GM12878 (cell line): Measurements from ENCODE around the gene FAM222B. TPM values are rescaled to one million over a fixed set of nuclear protein-coding genes. Genes with fewer than 3 reads are reported as not detected.

Experiments used
- ATAC-seq: fragments of 200-7000 bp; cut with Tn5 transposase; 3 replicates; pipeline ENCODE4 v1.9.1; 2020; ENCODE audit warnings: mild to moderate bottlenecking, moderate library complexity
- BruUV-seq: library from RNA; stranded (reverse); fragments of 400-500 nt; replicated peaks from 2 replicates; lab custom pipeline; 2021; lab: Mats Ljungman, UMichigan
- CTCF ChIA-PET: fragments of 300-600 bp; sonication (Branson Sonifier 250); formaldehyde crosslinking; extraction: SDS; loops from one replicate; lab custom pipeline; 2021; ENCODE audit warnings: inconsistent platforms; lab: Yijun Ruan, JAX
- POLR2A ChIA-PET: fragments of 350-600 bp; formaldehyde crosslinking; extraction: SDS; loops from one replicate; lab custom pipeline; 2021; ENCODE audit warnings: inconsistent platforms; lab: Charles Lee
- RAD21 ChIA-PET: fragments of 300-600 bp; sonication (Branson Sonifier 250); formaldehyde crosslinking; loops from one replicate; lab custom pipeline; 2023; ENCODE audit warnings: antibody characterized with exemption; ENCODE audit not compliant: unreplicated experiment; lab: Charles Lee
- SMC1A ChIA-PET: fragments of 300-600 bp; sonication (Branson Sonifier 250); formaldehyde crosslinking; loops from one replicate; lab custom pipeline; 2023; ENCODE audit not compliant: unreplicated experiment, uncharacterized antibody; lab: Charles Lee
- DNase-seq: peaks from one replicate; pipeline ENCODE4 v3.0.0-alpha.2; 2011; ENCODE audit warnings: low read depth, low spot score
- FAIRE-seq: peaks from 3 replicates; lab custom pipeline; 2011; peaks lifted over from hg19 to GRCh38; lab: Jason Lieb, UNC
- H2AFZ ChIP-seq: 2 replicates; pipeline ENCODE4 v1.6.0; 2011; ENCODE audit warnings: low read depth, low read length, control low read depth; ENCODE audit not compliant: control insufficient read depth
- H3K27ac ChIP-seq: 2 replicates; pipeline ENCODE4 v1.5.1; 2011; ENCODE audit warnings: control low read depth; ENCODE audit not compliant: control insufficient read depth, insufficient read depth
- H3K27me3 ChIP-seq, 2 experiments: replicated peaks in 1 of 2; 2 replicates each; pipeline versions ENCODE4 v1.6.0 to v1.6.1; 2011; ENCODE audit warnings: low read length in 1 of 2; ENCODE audit not compliant: control insufficient read depth in 2 of 2, insufficient read depth in 2 of 2
- H3K36me3 ChIP-seq, 2 experiments: 2 replicates each; pipeline ENCODE4 v1.5.1; 2011; ENCODE audit warnings: low read length in 1 of 2; ENCODE audit not compliant: control insufficient read depth in 2 of 2, insufficient read depth in 2 of 2
- H3K4me1 ChIP-seq: 2 replicates; pipeline ENCODE4 v1.6.1; 2011; ENCODE audit warnings: mild to moderate bottlenecking, low read length, moderate library complexity, mixed read lengths; ENCODE audit not compliant: control insufficient read depth, insufficient read depth
- H3K4me2 ChIP-seq: 2 replicates; pipeline ENCODE4 v1.6.0; 2011; ENCODE audit warnings: control low read depth; ENCODE audit not compliant: control insufficient read depth, insufficient read depth
- H3K4me3 ChIP-seq: fragments of 200-600 bp; sonication (generic); 2 replicates; pipeline ENCODE4 v1.5.1; 2016
- H3K79me2 ChIP-seq: 2 replicates; pipeline ENCODE4 v1.6.0; 2011; ENCODE audit warnings: low read length; ENCODE audit not compliant: control insufficient read depth, insufficient read depth
- H3K9ac ChIP-seq: 2 replicates; pipeline ENCODE4 v1.8.0; 2011; ENCODE audit warnings: low read length, control low read depth, mixed read lengths; ENCODE audit not compliant: control insufficient read depth, insufficient read depth
- H3K9me3 ChIP-seq: replicated peaks from 3 replicates; pipeline ENCODE4 v1.5.1; 2011; ENCODE audit warnings: mild to moderate bottlenecking, low read length; ENCODE audit not compliant: control insufficient read depth, insufficient read depth
- H4K20me1 ChIP-seq: 2 replicates; pipeline ENCODE4 v1.6.0; 2011; ENCODE audit not compliant: control insufficient read depth, insufficient read depth
- CBX3 ChIP-seq: fragments of 200-600 bp; sonication (generic); IDR thresholded peaks from 2 replicates; pipeline ENCODE4 v1.6.1; 2016; ENCODE audit warnings: low read depth, borderline replicate concordance
- JUND ChIP-seq: IDR thresholded peaks from 2 replicates; pipeline ENCODE4 v1.6.1; 2012; ENCODE audit warnings: low read depth, mild to moderate bottlenecking, low read length, improper control_type of control experiment, moderate library complexity
- MEF2A ChIP-seq: IDR thresholded peaks from 2 replicates; pipeline ENCODE4 v1.6.1; 2011; ENCODE audit warnings: low read depth, mild to moderate bottlenecking, low read length, moderate library complexity; ENCODE audit not compliant: insufficient read depth
- MEF2B ChIP-seq: fragments of 450-650 bp; IDR thresholded peaks from 2 replicates; pipeline ENCODE4 v1.6.1; 2018; ENCODE audit warnings: mild to moderate bottlenecking, moderate library complexity; ENCODE audit not compliant: partially characterized antibody, poor library complexity, severe bottlenecking
- MYB ChIP-seq: fragments of 150-350 bp; IDR thresholded peaks from 2 replicates; pipeline ENCODE4 v1.6.1; 2014; ENCODE audit warnings: mild to moderate bottlenecking, low read depth, low read length, borderline replicate concordance
- MYC ChIP-seq: IDR thresholded peaks from 2 replicates; pipeline ENCODE4 v1.6.1; 2011; ENCODE audit warnings: mild to moderate bottlenecking, low read length, moderate library complexity, inconsistent platforms; ENCODE audit not compliant: insufficient read depth, insufficient replicate concordance, insufficient read length, severe bottlenecking
- NRF1 ChIP-seq: conservative IDR thresholded peaks from 2 replicates; pipeline ENCODE4 v1.6.1; 2011; ENCODE audit warnings: mild to moderate bottlenecking, low read depth, low read length, improper control_type of control experiment
- RB1 ChIP-seq: fragments of 450-650 bp; formaldehyde crosslinking; IDR thresholded peaks from 2 replicates; pipeline ENCODE4 v1.6.1; 2017; ENCODE audit warnings: mild to moderate bottlenecking, borderline replicate concordance
- SIN3A ChIP-seq: IDR thresholded peaks from 2 replicates; pipeline ENCODE4 v1.6.1; 2012; ENCODE audit warnings: low read depth, low read length, improper control_type of control experiment
- TCF12 ChIP-seq: IDR thresholded peaks from 2 replicates; pipeline ENCODE4 v1.6.1; 2011; ENCODE audit warnings: low read depth, mild to moderate bottlenecking, low read length
- YBX1 ChIP-seq: fragments of 450-650 bp; IDR thresholded peaks from 2 replicates; pipeline ENCODE4 v1.6.1; 2016; ENCODE audit warnings: antibody characterized with exemption
- WGBS: methylation state at CpG from one replicate; pipeline ENCODE4 v1.1.6; 2016; ENCODE audit warnings: low lambda C conversion rate; ENCODE audit not compliant: insufficient replicate concordance, insufficient coverage; ENCODE audit errors: missing lambda C conversion rate; 5-methylcytosine and 5-hydroxymethylcytosine counted together
- in situ Hi-C: fragments of 300-500 bp; cut with MboI; formaldehyde crosslinking; loops from 9 replicates; pipeline ENCODE4 v1.14.3; 2018; ENCODE audit warnings: mixed read lengths
- intact Hi-C: fragments of 100-400 bp; cut with micrococcal nuclease; formaldehyde crosslinking; loops from one replicate; pipeline ENCODE4 v1.14.2; 2022; ENCODE audit not compliant: unreplicated experiment
- polyA plus RNA-seq, 11 experiments: library from polyadenylated mRNA; depleted of rRNA in 4 of 11; unstranded in 6 of 11; stranded (reverse) in 5 of 11; fragments of >200 nt; fragmentation: Nextera tagmentation in 4 of 11; fragmentation: Illumina TruSeq in 1 of 11; extraction: Ambion mirVana in 4 of 11; extraction: Trizol in 1 of 11; gene quantifications; 1 replicate in 1 of 11; 2 replicates in 10 of 11; pipeline versions ENCODE4 v1.2.1 to v1.2.3, GENCODE V29; 2011 to 2016; ENCODE audit warnings: inconsistent platforms in 2 of 11, missing spikeins in 2 of 11, low read depth in 1 of 11
- total RNA-seq, 4 experiments: library from RNA; depleted of rRNA in 3 of 4; stranded (reverse); fragments of >200 nt in 3 of 4; fragmentation: Illumina TruSeq in 1 of 4; extraction: Trizol in 1 of 4; gene quantifications; 2 replicates each; pipeline versions ENCODE4 v1.2.1 to v1.2.3, GENCODE V29; 2013 to 2021
- TF ChIP-seq, protein P1 (sequence below): fragments of 450-650 bp; IDR thresholded peaks from 2 replicates; pipeline ENCODE4 v1.6.1; 2017; ENCODE audit warnings: mild to moderate bottlenecking, moderate library complexity

Gene FAM222B
- total and polyA plus RNA-seq, 10 of the 15 experiments (the other 5 are each of a cell fraction or from before 2014, with no cell fraction given) = 2.8 to 18.3 (median 6.4) TPM

DNA sequence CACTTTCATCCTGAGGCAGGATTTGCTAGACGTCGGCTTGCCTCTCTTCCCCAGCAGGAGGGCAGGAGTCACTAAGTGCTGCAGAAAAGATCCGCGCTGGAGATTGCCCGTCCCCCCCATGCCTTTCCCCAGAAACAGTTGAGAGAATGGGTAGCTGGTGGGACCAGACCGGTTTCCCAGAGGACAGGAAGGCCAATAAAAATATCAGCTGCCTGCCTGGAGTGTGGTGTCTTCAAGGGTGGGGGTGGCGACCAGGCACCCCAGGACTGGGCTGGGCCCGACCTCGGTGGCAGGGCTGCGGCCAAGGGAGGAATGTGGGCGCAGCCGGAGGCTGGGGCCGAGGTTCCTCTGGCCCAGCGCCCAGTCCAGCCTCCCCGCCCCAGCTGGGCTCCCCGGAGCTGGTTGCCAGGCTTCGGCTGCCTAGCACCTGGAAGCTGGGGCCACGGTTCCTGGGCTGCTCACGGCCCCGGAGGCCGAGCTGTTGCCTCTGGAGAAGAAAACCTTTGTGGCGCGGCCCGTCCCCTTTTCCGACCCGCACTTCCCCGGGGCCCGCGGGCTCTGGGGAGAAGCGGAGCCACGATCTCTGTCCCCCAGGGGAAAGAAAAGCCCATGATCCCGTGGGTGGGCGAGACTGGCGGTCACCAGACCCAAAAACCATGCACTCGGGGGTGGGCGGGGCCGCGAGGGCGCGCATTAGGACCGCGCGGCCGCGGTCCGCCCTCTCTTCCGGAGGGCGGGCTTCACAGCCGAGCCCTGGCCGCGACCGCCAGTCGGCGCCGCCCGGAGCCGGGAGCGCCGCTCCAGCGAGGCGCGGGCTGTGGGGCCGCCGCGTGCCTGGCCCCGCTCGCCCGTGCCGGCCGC is 99.1 kb downstream of the FAM222B start, which contains the start of gene TRAF4 (continued):
- TF ChIP-seq MEF2B (peak; percentile 93), RB1 (peak; percentile 90; the same call in 1 of the 2 replicates), TCF12 (peak; percentile 62), SIN3A (no peak), MYC (no peak), YBX1 (no peak), CBX3 (no peak), JUND (no peak)

DNA sequence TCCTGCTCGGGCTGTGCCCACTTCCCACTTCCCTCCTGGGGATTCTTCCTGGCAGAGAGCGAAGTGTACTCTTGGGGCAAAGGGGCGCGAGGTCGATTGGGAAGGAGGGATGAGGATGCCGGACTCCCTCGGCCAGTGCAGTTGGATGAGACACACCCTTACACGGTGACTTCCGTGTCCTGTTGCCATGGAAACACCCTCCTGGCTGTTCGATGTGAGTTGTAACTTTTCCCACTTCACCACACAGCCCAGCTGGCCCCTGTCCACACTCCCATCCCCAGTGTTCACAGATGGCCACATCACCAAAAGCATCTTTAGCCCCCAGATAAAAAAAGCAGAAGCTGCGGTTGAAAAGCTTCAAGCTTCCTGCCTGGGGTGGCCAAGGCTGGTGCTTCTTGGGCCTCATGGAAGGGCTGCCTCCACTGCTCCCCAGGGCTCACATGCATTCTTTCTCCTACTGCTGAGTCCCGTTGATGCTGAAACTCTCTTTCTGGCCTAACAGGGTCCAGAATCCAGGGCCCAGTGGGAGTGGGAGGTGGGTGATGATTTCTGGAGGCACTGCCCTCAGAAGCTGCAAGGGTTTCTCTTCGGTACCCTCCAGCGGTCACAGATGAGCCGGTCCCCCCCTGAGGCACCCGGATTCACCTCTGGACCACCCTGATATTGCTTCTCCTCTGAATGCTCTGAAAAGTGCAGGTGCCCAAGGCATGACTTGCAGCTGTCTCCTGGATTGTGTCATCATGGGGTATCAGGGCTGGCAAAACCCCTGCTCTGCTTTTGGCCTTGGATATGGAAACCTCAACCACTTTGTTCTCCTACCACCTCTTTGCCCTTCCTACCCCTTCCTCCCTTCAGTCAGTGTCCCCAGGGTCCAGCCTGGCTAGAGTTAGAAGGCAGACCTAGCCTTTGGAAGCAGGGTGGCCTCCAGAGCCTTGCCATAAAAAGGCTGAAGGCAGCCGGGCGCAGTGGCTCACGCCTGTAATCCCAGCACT is 100.9 kb downstream of the FAM222B start:
- BruUV-seq = no TSS peak
- intact Hi-C loops = no loop called here
- TF ChIP-seq NRF1 (no peak), MYB (0 out of 2 replicates have a peak, but pooled peaks have one; percentile 15), MEF2A (peak; percentile 61; the same call in 1 of the 2 replicates)
- TF ChIP-seq, protein P1, sequence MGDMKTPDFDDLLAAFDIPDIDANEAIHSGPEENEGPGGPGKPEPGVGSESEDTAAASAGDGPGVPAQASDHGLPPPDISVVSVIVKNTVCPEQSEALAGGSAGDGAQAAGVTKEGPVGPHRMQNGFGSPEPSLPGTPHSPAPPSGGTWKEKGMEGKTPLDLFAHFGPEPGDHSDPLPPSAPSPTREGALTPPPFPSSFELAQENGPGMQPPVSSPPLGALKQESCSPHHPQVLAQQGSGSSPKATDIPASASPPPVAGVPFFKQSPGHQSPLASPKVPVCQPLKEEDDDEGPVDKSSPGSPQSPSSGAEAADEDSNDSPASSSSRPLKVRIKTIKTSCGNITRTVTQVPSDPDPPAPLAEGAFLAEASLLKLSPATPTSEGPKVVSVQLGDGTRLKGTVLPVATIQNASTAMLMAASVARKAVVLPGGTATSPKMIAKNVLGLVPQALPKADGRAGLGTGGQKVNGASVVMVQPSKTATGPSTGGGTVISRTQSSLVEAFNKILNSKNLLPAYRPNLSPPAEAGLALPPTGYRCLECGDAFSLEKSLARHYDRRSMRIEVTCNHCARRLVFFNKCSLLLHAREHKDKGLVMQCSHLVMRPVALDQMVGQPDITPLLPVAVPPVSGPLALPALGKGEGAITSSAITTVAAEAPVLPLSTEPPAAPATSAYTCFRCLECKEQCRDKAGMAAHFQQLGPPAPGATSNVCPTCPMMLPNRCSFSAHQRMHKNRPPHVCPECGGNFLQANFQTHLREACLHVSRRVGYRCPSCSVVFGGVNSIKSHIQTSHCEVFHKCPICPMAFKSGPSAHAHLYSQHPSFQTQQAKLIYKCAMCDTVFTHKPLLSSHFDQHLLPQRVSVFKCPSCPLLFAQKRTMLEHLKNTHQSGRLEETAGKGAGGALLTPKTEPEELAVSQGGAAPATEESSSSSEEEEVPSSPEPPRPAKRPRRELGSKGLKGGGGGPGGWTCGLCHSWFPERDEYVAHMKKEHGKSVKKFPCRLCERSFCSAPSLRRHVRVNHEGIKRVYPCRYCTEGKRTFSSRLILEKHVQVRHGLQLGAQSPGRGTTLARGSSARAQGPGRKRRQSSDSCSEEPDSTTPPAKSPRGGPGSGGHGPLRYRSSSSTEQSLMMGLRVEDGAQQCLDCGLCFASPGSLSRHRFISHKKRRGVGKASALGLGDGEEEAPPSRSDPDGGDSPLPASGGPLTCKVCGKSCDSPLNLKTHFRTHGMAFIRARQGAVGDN = peak; percentile 79; the same call in 1 of the 2 replicates

More for the DNA sequence above, 100.9 kb downstream of the FAM222B start:
- SMC1A ChIA-PET = interaction anchor here (0.8 to 17.8 kb wide), 6 partner anchors 8 to 22 kb away, joined by 4 to 326 read pairs (median 6); partner anchors contain the start of genes NEK8, RPL23A and TLCD1
- peak overlapping the region; percentile 70 for H3K4me2 ChIP-seq
- H3K27ac ChIP-seq = peak overlapping the region; percentile 96
- 22% methylated on average over 19 of the region's 19 CpGs for WGBS
- H3K36me3 ChIP-seq = peaks cover 0 to 10% of the 10 kb centered on the region in 2 experiments; a peak in 3 of 4 replicates
- RAD21 ChIA-PET = interaction anchor here (0.6 to 17.4 kb wide), 6 partner anchors 15 to 152 kb away, joined by 3 to 375 read pairs (median 6); partner anchors contain the start of genes NEK8, RPL23A and TLCD1
- H3K79me2 ChIP-seq = peaks cover 61% of the 10 kb centered on the region
- no peak overlapping the region for H2AFZ ChIP-seq
- H3K4me1 ChIP-seq = peaks cover 69% of the 10 kb centered on the region
- ATAC-seq (peak; percentile 10), FAIRE-seq (no peak), DNase-seq (no peak)
- H3K9ac ChIP-seq = peak overlapping the region; percentile 49; the same call in 1 of the 2 replicates
- H4K20me1 ChIP-seq = peaks cover 8% of the 10 kb centered on the region
- POLR2A ChIA-PET = interaction anchor here (1.0 to 15.2 kb wide), 6 partner anchors 8 to 210 kb away, joined by 3 to 485 read pairs (median 6); partner anchors contain the start of genes NEK8, PHF12, RPL23A and TLCD1
- H3K27me3 ChIP-seq = no peaks in the 10 kb centered on the region
- peak overlapping the region; percentile 50; the same call in 1 of the 2 replicates for H3K4me3 ChIP-seq
- CTCF ChIA-PET = interaction anchor here (1.0 to 7.4 kb wide), 6 partner anchors 9 to 161 kb away, joined by 4 to 95 read pairs (median 6); partner anchors contain the start of genes NEK8 and TLCD1
- H3K9me3 ChIP-seq = peaks cover 6% of the 10 kb centered on the region; the same call in 2 of the 3 replicates
- in situ Hi-C loops = loop anchor here (25.0 kb wide), 1 partner anchor 1279 kb away; the partner anchor contains the start of gene KSR1
